ENCODE measurements around the gene SNX6. TPM values are rescaled to one million over a fixed set of nuclear protein-coding genes. Genes with fewer than 3 reads are reported as not detected.

The SNX6 gene
- total RNA-seq, 1 experiment from 2014 or later = 69.3 TPM

- H2BK15ac ChIP-seq (ENCODE audit: low read depth, low read length) = no peak overlapping the region
Measured at GRCh38 chr14:34673702-34674101, 43.8 kb upstream of the SNX6 start.

More at GRCh38 chr14:34673702-34674101, 43.8 kb upstream of the SNX6 start:
- WGBS (ENCODE audit: extremely low coverage, insufficient read length, low lambda C conversion rate) = no CpG with 5 or more reads among the region's 1 CpG
- Mint-ChIP-seq H3K4me1 (peaks cover 9 to 11% of the 10 kb centered on the region in 2 experiments), H3K27ac (no peak overlapping the region), H3K27me3 (ENCODE audit: low read depth) (peaks cover 1% of the 10 kb centered on the region; the same call in 1 of the 2 replicates), H3K4me3 (no peak overlapping the region), H3K36me3 (ENCODE audit: insufficient read depth in 1 of 3, low read depth in 3 of 3) (peaks cover 0 to 4% (median 0%) of the 10 kb centered on the region in 3 experiments; a peak in 1 of 7 replicates), H3K9me3 (no peaks in the 10 kb centered on the region; a peak in 1 of 5 replicates)
- H3K23me2 ChIP-seq (ENCODE audit: insufficient read length, low read depth, low read length, poor library complexity, severe bottlenecking) = no peaks in the 10 kb centered on the region
- H3K27me3 ChIP-seq (ENCODE audit: insufficient read depth, low read length) = no peaks in the 10 kb centered on the region
- no peak overlapping the region for H3K4ac ChIP-seq (ENCODE audit: low read depth, low read length)
- no peak overlapping the region for H4K8ac ChIP-seq (replicated peaks; ENCODE audit: insufficient read length, low read depth, low read length)
- no peak overlapping the region for H3K9ac ChIP-seq (ENCODE audit: extremely low read depth, insufficient read length, low read length)
- TF ChIP-seq CTCF (conservative IDR thresholded peaks at IDR 0.05) = no peak
- no peak overlapping the region for H3K56ac ChIP-seq (ENCODE audit: insufficient read length, low read depth, low read length)
- no peak overlapping the region for H2BK20ac ChIP-seq (ENCODE audit: low read depth, low read length, poor library complexity, severe bottlenecking)
- H4K91ac ChIP-seq (ENCODE audit: insufficient read length, low read depth, low read length) = no peak overlapping the region
- H3K79me1 ChIP-seq (ENCODE audit: insufficient read depth, low read depth, low read length, poor library complexity, severe bottlenecking) = no peaks in the 10 kb centered on the region
- H3K79me2 ChIP-seq (ENCODE audit: insufficient read depth, low read length) = no peaks in the 10 kb centered on the region
- no peak for DNase-seq
- no peaks in the 10 kb centered on the region for H4K20me1 ChIP-seq (ENCODE audit: control insufficient read depth, insufficient read depth, insufficient read length)
- no peak overlapping the region for H3K27ac ChIP-seq (ENCODE audit: insufficient read length, low read depth, low read length)
- no peak overlapping the region for H3K18ac ChIP-seq (ENCODE audit: insufficient read length, low read depth, low read length)
- peaks cover 3% of the 10 kb centered on the region; the same call in 1 of the 2 replicates for H3K4me1 ChIP-seq (ENCODE audit: insufficient read depth, low read length)
- no peak overlapping the region for H2AK5ac ChIP-seq (ENCODE audit: insufficient read length, low read length)
- no peak overlapping the region for H4K5ac ChIP-seq (ENCODE audit: insufficient read length, low read depth, low read length)
- H3K23ac ChIP-seq (ENCODE audit: insufficient read length, low read depth, low read length) = no peak overlapping the region
- H2BK120ac ChIP-seq (ENCODE audit: low read depth, low read length, poor library complexity, severe bottlenecking) = no peak overlapping the region
- no peak overlapping the region for H2AFZ ChIP-seq (ENCODE audit: low read length)
- no peak overlapping the region for H2BK5ac ChIP-seq (ENCODE audit: insufficient read length, low read length)
- H3K4me2 ChIP-seq (ENCODE audit: insufficient read depth, insufficient read length, low read length) = no peak overlapping the region
- H2BK12ac ChIP-seq (ENCODE audit: insufficient read length, low read depth, low read length) = no peak overlapping the region
- no peaks in the 10 kb centered on the region for H3K9me3 ChIP-seq (ENCODE audit: control insufficient read depth, low read depth, low read length)
- H3T11ph ChIP-seq (ENCODE audit: low read length) = no peak overlapping the region
- no peak overlapping the region for H3K14ac ChIP-seq (ENCODE audit: insufficient read depth, low read length)

All from H9 (cell line).